ENCODE data around the gene OGFOD3. TPM values are rescaled to one million over a fixed set of nuclear protein-coding genes. Genes with fewer than 3 reads are reported as not detected.

OGFOD3 gene
- polyA plus RNA-seq, 2 of the 4 experiments (the other 2 are of a cell fraction) = 15.2 to 19.8 TPM

DNA sequence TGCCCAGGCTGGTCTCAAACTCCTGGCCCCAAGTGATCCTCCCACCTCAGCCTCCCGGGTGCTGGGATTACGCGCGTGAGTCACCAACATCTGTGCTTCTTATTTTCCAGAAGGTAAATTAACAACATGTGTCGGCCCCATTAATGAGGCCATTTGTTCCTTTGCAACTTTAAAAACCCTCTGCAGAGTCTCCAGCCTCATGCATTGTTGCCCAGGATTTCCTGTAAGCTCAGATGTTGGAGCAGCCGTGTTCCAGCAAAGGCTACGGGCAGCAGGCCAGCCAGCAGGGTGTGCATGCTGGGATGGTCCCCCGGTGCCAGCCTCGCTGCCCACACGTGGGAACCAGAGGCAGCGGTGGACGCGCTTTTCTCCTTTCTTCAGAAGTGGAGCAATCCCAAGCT, 19.3 kb downstream of the OGFOD3 start:
- 86% methylated on average over 13 of the region's 13 CpGs for WGBS (ENCODE audit: missing lambda C conversion rate)
- TF ChIP-seq FOSB (CRISPR knock-in tag; IDR thresholded peaks at IDR 0.05) = no peak
- TF ChIP-seq, protein P1, sequence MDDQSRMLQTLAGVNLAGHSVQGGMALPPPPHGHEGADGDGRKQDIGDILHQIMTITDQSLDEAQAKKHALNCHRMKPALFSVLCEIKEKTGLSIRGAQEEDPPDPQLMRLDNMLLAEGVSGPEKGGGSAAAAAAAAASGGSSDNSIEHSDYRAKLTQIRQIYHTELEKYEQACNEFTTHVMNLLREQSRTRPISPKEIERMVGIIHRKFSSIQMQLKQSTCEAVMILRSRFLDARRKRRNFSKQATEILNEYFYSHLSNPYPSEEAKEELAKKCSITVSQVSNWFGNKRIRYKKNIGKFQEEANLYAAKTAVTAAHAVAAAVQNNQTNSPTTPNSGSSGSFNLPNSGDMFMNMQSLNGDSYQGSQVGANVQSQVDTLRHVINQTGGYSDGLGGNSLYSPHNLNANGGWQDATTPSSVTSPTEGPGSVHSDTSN (IDR thresholded peaks at IDR 0.05) = no peak
- TF ChIP-seq ESRRA (IDR thresholded peaks at IDR 0.05; ENCODE audit: borderline replicate concordance, low read length) = no peak
- TF ChIP-seq HOXA7 (CRISPR knock-in tag; IDR thresholded peaks at IDR 0.05) = no peak
- TF ChIP-seq RFX5 (IDR thresholded peaks at IDR 0.05) = no peak
- no peak for TF ChIP-seq HDAC2 (IDR thresholded peaks at IDR 0.05)
- TF ChIP-seq PHF8 (IDR thresholded peaks at IDR 0.05; ENCODE audit: borderline replicate concordance, low read depth) = no peak
- no peak overlapping the region for H3K4me2 ChIP-seq
- no peak for DNase-seq (ENCODE audit: low read depth in 1 of 2, low spot score in 1 of 2)
- no peak for FAIRE-seq
- ATAC-seq = no peak
- POLR2A ChIA-PET = no interaction called here
- H3K9me3 ChIP-seq = no peaks in the 10 kb centered on the region
- CTCF ChIA-PET = interaction anchor here (1.0 to 3.8 kb wide), 8 partner anchors 11 to 163 kb away, joined by 3 to 19 read pairs (median 4); no protein-coding TSS in a partner anchor
- peaks cover 15% of the 10 kb centered on the region for H3K4me1 ChIP-seq
- H3K4me3 ChIP-seq = no peak overlapping the region
- no peak overlapping the region for H3K27ac ChIP-seq

DNA sequence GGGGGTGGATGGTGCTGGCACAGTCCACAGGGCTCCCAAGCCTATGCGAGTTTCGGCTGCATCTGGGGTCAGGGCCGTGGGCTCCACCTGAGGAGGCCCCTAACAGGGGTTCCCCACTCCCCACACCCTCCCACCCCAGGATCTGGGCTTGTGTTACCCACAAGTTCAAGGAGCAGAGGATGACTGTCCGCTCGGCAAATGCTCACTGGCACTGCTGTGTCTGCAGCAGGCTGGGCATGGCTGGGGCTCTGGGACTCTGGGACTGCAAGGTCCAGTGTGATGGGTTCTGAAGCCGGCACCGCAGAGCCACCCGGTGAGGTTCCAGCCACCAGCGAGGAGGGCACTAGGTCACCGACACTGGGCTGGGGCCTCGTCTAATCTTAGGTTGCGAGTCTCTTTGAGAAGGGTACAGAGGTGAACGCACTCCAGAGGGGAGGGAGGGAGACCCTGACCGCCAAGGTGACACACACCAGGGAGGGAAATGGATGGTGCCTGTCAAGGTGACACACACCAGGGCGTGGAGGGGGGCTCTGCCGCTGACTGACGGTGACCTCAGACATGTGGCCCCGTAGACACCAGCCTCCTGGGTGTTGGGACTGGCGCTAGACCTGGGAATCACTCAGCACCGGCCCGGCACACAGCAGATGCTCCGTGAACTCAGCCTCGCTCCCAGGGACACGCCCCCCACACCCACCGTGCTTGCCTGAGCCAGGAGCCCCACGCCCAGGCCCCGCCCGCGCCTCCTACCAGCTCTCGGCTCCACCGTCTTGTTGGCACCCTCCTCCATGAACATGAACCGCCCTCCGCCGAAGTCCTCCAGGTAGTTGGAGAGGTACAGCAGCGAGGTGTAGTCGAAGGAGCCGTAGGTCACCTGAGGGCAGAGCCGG, 20.7 kb downstream of the OGFOD3 start:
- no peak for FAIRE-seq
- H3K27ac ChIP-seq = no peak overlapping the region
- 86% methylated on average over 28 of the region's 38 CpGs for WGBS (ENCODE audit: missing lambda C conversion rate)
- H3K9me3 ChIP-seq = no peaks in the 10 kb centered on the region
- H3K4me1 ChIP-seq = peaks cover 15% of the 10 kb centered on the region
- DNase-seq (ENCODE audit: low read depth in 1 of 2, low spot score in 1 of 2) = no peak
- H3K4me2 ChIP-seq = no peak overlapping the region
- ChIA-PET CTCF (interaction anchor here (0.7 to 3.8 kb wide), 6 partner anchors 17 to 97 kb away, joined by 3 to 19 read pairs (median 3); no protein-coding TSS in a partner anchor), POLR2A (no interaction called here)
- no peak overlapping the region for H3K4me3 ChIP-seq
- peak; percentile 15 to 22; a peak in 4 of 6 replicates for ATAC-seq
- TF ChIP-seq RAD21 (conservative IDR thresholded peaks at IDR 0.05 in 1 of 2, IDR thresholded peaks at IDR 0.05 in 1 of 2) = no peak
- TF ChIP-seq ZFP36 (IDR thresholded peaks at IDR 0.05; ENCODE audit: borderline replicate concordance, partially characterized antibody) = no peak

DNA sequence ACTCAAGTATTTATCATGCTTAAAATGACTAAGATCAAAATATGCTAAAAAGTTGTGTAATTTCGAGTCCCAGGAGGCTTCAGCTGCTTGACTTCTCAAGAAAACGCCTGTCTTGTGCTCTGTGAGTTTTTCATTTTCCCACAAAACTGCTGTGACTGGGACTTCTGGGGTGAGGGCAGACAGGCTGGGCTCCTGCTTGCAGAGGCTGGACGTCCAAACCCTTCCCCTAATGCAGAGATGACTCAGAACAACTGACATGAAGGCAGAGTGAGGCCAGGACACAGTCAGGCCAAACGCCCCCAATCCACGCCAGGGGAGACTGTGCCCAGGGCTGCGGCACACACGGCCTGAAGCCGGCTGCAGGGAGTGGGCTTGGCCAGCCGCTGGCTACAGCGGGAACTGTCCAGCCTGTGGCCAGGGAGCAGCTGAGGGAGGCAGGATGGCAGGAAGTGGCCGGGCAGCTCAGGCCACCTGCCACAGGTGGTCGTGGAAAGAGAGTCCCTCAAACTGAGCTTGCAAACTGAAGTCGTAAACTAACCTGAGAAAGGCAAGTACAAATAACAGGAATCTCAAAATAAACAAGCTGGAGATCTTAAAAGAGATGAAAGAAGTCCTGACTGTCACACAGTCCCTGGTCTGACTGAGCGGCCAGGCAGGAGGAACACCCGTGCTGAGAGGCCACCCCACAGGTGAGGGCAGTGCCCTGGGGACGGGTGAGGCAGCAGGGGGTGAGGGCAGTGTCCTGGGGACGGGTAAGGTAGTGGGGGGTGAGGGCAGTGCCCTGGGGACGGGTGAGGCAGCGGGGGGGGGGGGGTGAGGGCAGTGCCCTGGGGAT, 21.6 kb downstream of the OGFOD3 start:
- ChIA-PET POLR2A (no interaction called here), CTCF (interaction anchor here (0.9 to 1.5 kb wide), 3 partner anchors 18 to 46 kb away, joined by 3 to 5 read pairs (median 3); no protein-coding TSS in a partner anchor)
- Histone ChIP-seq H3K9me3 (no peaks in the 10 kb centered on the region), H3K27ac (no peak overlapping the region), H3K4me2 (no peak overlapping the region), H3K4me3 (no peak overlapping the region), H3K4me1 (peaks cover 15% of the 10 kb centered on the region)
- FAIRE-seq (no peak), ATAC-seq (peak; percentile 51 to 53), DNase-seq (ENCODE audit: low read depth in 1 of 2, low spot score in 1 of 2) (no peak)
- 64% methylated on average over 14 of the region's 19 CpGs for WGBS (ENCODE audit: missing lambda C conversion rate)
- TF ChIP-seq FOSB (CRISPR knock-in tag; IDR thresholded peaks at IDR 0.05) (no peak), FOSL2 (IDR thresholded peaks at IDR 0.05) (no peak), FOSL2 (CRISPR knock-in tag; IDR thresholded peaks at IDR 0.05) (0 out of 2 replicates have a peak, but pooled peaks have one; percentile 3)

- no peak for ATAC-seq
- DNase-seq (ENCODE audit: low read depth in 1 of 2, low spot score in 1 of 2) = no peak
- Histone ChIP-seq H3K4me3 (no peak overlapping the region), H3K4me1 (peaks cover 15% of the 10 kb centered on the region), H3K9me3 (no peaks in the 10 kb centered on the region), H3K4me2 (no peak overlapping the region), H3K27ac (no peak overlapping the region)
- no peak for FAIRE-seq
- ChIA-PET POLR2A (no interaction called here), CTCF (interaction anchor here (0.7 to 2.3 kb wide), 6 partner anchors 20 to 279 kb away, joined by 3 to 9 read pairs (median 5); no protein-coding TSS in a partner anchor)
- TF ChIP-seq HOXB5 (CRISPR knock-in tag; IDR thresholded peaks at IDR 0.05) (no peak), MYC (IDR thresholded peaks at IDR 0.05; ENCODE audit: borderline replicate concordance, low read length) (no peak), JUN (IDR thresholded peaks at IDR 0.05) (no peak), HEYL (CRISPR knock-in tag; IDR thresholded peaks at IDR 0.05) (no peak), EP300 (IDR thresholded peaks at IDR 0.05) (no peak), CEBPB (IDR thresholded peaks at IDR 0.05) (no peak), HDAC2 (IDR thresholded peaks at IDR 0.05) (no peak), EHMT2 (IDR thresholded peaks at IDR 0.05; ENCODE audit: low read depth) (no peak), TP53 (CRISPR knock-in tag; IDR thresholded peaks at IDR 0.05) (no peak)
- TF ChIP-seq, protein P2, sequence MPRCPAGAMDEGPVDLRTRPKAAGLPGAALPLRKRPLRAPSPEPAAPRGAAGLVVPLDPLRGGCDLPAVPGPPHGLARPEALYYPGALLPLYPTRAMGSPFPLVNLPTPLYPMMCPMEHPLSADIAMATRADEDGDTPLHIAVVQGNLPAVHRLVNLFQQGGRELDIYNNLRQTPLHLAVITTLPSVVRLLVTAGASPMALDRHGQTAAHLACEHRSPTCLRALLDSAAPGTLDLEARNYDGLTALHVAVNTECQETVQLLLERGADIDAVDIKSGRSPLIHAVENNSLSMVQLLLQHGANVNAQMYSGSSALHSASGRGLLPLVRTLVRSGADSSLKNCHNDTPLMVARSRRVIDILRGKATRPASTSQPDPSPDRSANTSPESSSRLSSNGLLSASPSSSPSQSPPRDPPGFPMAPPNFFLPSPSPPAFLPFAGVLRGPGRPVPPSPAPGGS (IDR thresholded peaks at IDR 0.05) = no peak
- WGBS (ENCODE audit: missing lambda C conversion rate) = 77% methylated on average over 12 of the region's 12 CpGs
Observed at GRCh38 chr17:82394278-82394677, 24.1 kb downstream of the OGFOD3 start.
